Nephron (organoid): ENCODE results near the gene SLC9A1.

Experiments used
- H3K27ac Mint-ChIP-seq, 3 experiments: 2 replicates each; pipeline ENCODE4 v1.8.0; 2020; ENCODE audit warnings: mixed read lengths in 3 of 3, mild to moderate bottlenecking in 2 of 3, moderate library complexity in 1 of 3
- H3K27me3 Mint-ChIP-seq: 2 replicates; pipeline ENCODE4 v1.8.0; 2021; ENCODE audit warnings: low read depth, mild to moderate bottlenecking, moderate library complexity, mixed read lengths
- H3K36me3 Mint-ChIP-seq: 2 replicates; pipeline ENCODE4 v1.8.0; 2020; ENCODE audit warnings: low read depth, mixed read lengths
- H3K4me1 Mint-ChIP-seq: 2 replicates; pipeline ENCODE4 v1.8.0; 2020; ENCODE audit warnings: mixed read lengths
- H3K4me3 Mint-ChIP-seq, 3 experiments: 2 replicates each; pipeline ENCODE4 v1.8.0; 2020; ENCODE audit warnings: mild to moderate bottlenecking in 3 of 3, mixed read lengths in 3 of 3, moderate library complexity in 2 of 3
- H3K9me3 Mint-ChIP-seq: 2 replicates; pipeline ENCODE4 v1.8.0; 2020; ENCODE audit warnings: mixed read lengths
- CTCF ChIP-seq, 3 experiments: fragments of 200-600 bp; sonication (generic); IDR thresholded peaks; one replicate each; pipeline ENCODE4 v1.5.0; 2021; ENCODE audit warnings: antibody characterized with exemption in 3 of 3; ENCODE audit not compliant: unreplicated experiment in 3 of 3

SLC9A1 gene

DNA sequence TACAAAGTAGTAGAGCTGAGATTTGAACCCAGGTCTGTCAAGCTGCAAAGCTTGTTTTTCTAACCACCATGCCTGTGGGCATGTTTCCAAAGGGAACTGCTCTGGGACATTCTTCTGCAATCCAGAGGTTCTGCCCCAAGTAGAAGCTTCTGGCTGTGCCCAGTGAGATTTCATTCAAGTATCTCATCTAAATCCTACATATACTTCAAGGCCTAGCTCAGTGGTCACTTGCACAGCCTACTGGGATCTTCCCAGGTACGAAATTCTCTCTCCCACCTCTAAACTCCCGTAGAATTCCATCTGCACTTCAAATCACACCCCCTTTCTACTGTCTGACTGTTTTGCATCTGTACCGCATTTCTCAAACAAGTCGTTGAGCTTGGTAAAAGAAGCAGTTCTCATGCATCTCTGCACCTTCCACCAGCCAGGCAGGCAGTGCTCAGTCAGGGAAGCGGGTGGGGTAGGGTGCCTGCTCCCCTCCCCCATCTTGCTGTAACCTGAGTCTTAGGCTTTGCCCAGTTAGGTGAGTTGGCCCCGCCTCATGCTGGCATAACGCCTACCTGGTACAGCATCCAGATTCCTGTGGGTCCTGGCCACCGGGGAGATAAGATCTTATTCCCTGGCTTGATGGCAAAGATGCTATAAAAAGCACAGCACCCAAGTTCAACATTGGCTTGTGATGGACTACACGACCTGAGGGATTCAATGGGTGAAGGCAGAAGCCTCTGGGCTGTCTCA is 13.5 kb downstream of the SLC9A1 start:
- no peaks in the 10 kb centered on the region for H3K36me3 Mint-ChIP-seq
- no peaks in the 10 kb centered on the region for H3K27me3 Mint-ChIP-seq
- no peaks in the 10 kb centered on the region for H3K9me3 Mint-ChIP-seq
- TF ChIP-seq CTCF (IDR thresholded peaks at IDR 0.05; ENCODE audit: unreplicated experiment in 3 of 3): no peak
- no peak overlapping the region for H3K4me3 Mint-ChIP-seq
- H3K27ac Mint-ChIP-seq: peak overlapping the region; percentile 42 to 72 (median 69)
- H3K4me1 Mint-ChIP-seq: peaks cover 74% of the 10 kb centered on the region

DNA sequence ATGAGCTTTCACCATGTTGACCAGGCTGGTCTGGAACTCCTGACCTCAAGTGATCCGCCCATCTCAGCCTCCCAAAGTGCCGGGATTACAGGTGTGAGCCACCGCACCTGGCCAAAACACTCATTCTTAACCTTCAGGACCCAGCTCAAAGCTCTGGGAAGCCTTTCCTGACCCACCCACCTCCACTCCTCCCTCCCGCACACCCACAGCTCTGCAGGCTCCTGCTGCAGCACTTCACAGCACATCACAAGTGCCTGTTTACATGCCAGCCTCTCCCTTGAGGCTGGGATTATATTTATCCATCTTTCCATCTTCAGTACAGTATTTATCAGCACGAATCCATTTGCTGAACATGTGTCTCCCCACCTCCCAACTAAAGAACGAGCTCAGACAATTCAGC is 14.9 kb downstream of the SLC9A1 start:
- Mint-ChIP-seq H3K27me3 (no peaks in the 10 kb centered on the region), H3K9me3 (no peaks in the 10 kb centered on the region), H3K4me3 (no peak overlapping the region)

DNA sequence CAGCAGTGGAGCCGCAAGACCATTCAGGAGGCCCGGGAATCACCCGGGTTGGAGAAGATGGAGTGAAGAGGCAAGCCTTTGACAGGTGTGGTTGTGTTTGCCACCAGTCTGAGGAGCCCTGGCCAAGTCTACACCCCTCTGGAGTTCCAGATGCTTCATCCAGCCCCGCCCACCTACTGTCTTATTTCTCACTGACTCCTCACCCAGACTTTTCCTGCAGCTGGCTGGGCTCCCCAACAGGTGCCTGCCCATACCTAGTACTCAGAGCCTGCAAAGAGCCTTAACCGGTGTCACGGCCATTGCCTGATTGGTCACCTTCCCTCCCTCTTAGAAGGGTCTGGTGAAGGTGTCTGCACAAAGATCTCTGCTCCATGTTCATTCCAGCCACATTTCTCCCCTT is 16.0 kb downstream of the SLC9A1 start:
- Mint-ChIP-seq H3K27me3 (no peaks in the 10 kb centered on the region), H3K36me3 (no peaks in the 10 kb centered on the region), H3K4me1 (peaks cover 52% of the 10 kb centered on the region), H3K27ac (peak overlapping the region; percentile 24 to 90 (median 30)), H3K9me3 (no peaks in the 10 kb centered on the region), H3K4me3 (no peak overlapping the region)
- no peak for TF ChIP-seq CTCF (IDR thresholded peaks at IDR 0.05; ENCODE audit: unreplicated experiment in 3 of 3)

More for the DNA sequence above, 14.9 kb downstream of the SLC9A1 start:
- no peak for TF ChIP-seq CTCF (IDR thresholded peaks at IDR 0.05; ENCODE audit: unreplicated experiment in 3 of 3)
- H3K27ac Mint-ChIP-seq: peak overlapping the region; percentile 2 to 74 (median 23)
- no peaks in the 10 kb centered on the region for H3K36me3 Mint-ChIP-seq
- H3K4me1 Mint-ChIP-seq: peaks cover 61% of the 10 kb centered on the region

DNA sequence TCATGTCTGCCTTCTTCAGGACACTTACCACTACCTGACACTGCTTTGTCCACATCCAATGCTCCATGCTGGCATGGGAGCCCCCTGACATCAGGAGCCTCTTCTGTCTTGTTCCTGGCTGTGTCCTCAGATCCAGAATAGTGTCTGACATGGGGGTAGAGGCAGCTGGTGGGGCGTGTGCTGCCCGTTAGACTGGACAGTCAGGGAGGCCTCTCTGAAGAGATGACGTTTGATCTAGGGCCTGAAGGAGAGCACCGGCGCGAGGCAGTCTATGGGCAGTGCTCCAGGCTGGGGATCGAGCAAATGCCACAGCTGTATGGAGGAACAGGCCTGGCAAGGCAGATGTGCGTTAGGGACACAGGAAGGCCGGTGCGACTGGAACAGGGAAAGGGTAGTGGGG is 16.6 kb downstream of the SLC9A1 start:
- H3K36me3 Mint-ChIP-seq: no peaks in the 10 kb centered on the region
- H3K27me3 Mint-ChIP-seq: no peaks in the 10 kb centered on the region
- peaks cover 47% of the 10 kb centered on the region for H3K4me1 Mint-ChIP-seq
- H3K27ac Mint-ChIP-seq: peak overlapping the region; percentile 7 to 90 (median 24)
- H3K4me3 Mint-ChIP-seq: no peak overlapping the region
- H3K9me3 Mint-ChIP-seq: no peaks in the 10 kb centered on the region
- TF ChIP-seq CTCF (IDR thresholded peaks at IDR 0.05; ENCODE audit: unreplicated experiment in 3 of 3): no peak

GRCh38 chr1:27137544-27138075 is 17.3 kb downstream of the SLC9A1 start:
- H3K4me1 Mint-ChIP-seq: peaks cover 39% of the 10 kb centered on the region
- no peaks in the 10 kb centered on the region for H3K9me3 Mint-ChIP-seq
- H3K4me3 Mint-ChIP-seq: no peak overlapping the region
- no peaks in the 10 kb centered on the region for H3K27me3 Mint-ChIP-seq
- TF ChIP-seq CTCF (IDR thresholded peaks at IDR 0.05; ENCODE audit: unreplicated experiment in 3 of 3): no peak
- H3K36me3 Mint-ChIP-seq: no peaks in the 10 kb centered on the region
- H3K27ac Mint-ChIP-seq: peak overlapping the region in 2 of 3 experiments; percentile 24 to 90
